HepG2 (cell line): ENCODE measurements around the gene SEC14L6. TPM values are rescaled to one million over a fixed set of nuclear protein-coding genes. Genes with fewer than 3 reads are reported as not detected.

ENCODE experiments used
- BRD4 ChIP-seq: sonication (generic); formaldehyde crosslinking; IDR thresholded peaks from 2 replicates; pipeline ENCODE4 v1.4.0; 2020; ENCODE audit warnings: missing genetic modification reagents
- HNF4A ChIP-seq: sonication (generic); formaldehyde crosslinking; IDR thresholded peaks from 2 replicates; pipeline ENCODE4 v1.4.0; 2020; ENCODE audit warnings: missing genetic modification reagents
- ISL2 ChIP-seq: sonication (generic); formaldehyde crosslinking; IDR thresholded peaks from 2 replicates; pipeline ENCODE4 v1.5.0; 2020; ENCODE audit warnings: missing genetic modification reagents
- KDM1A ChIP-seq: IDR thresholded peaks from 2 replicates; pipeline ENCODE4 v1.6.1; 2016; ENCODE audit warnings: missing compliant biosample characterization
- KLF12 ChIP-seq: sonication (generic); formaldehyde crosslinking; IDR thresholded peaks from 2 replicates; pipeline ENCODE4 v1.4.0; 2020; ENCODE audit warnings: missing genetic modification reagents, borderline replicate concordance
- LCORL ChIP-seq, 2 experiments: fragments of 450-650 bp in 1 of 2; sonication (generic) in 1 of 2; formaldehyde crosslinking in 1 of 2; IDR thresholded peaks; 2 replicates each; pipeline versions ENCODE4 v1.5.0 to v1.6.1; 2017 to 2020; ENCODE audit warnings: antibody characterized with exemption in 1 of 2, missing genetic modification reagents in 1 of 2
- MAFG ChIP-seq: sonication (generic); formaldehyde crosslinking; IDR thresholded peaks from 2 replicates; pipeline ENCODE4 v1.5.1; 2020; ENCODE audit warnings: mild to moderate bottlenecking, missing genetic modification reagents
- NR1H2 ChIP-seq: sonication (generic); formaldehyde crosslinking; IDR thresholded peaks from 2 replicates; pipeline ENCODE4 v1.8.1; 2022; ENCODE audit warnings: low read depth, missing genetic modification reagents, borderline replicate concordance
- NR2C2 ChIP-seq: sonication (generic); formaldehyde crosslinking; IDR thresholded peaks from 2 replicates; pipeline ENCODE4 v1.4.0; 2020; ENCODE audit warnings: missing genetic modification reagents, mild to moderate bottlenecking, moderate library complexity, borderline replicate concordance
- PAXIP1 ChIP-seq: sonication (generic); formaldehyde crosslinking; conservative IDR thresholded peaks from 2 replicates; pipeline ENCODE4 v1.4.0; 2020; ENCODE audit warnings: mild to moderate bottlenecking, missing genetic modification reagents, moderate library complexity
- PHF21A ChIP-seq: sonication (generic); formaldehyde crosslinking; IDR thresholded peaks from 2 replicates; pipeline ENCODE4 v1.5.0; 2020; ENCODE audit warnings: mild to moderate bottlenecking, missing genetic modification reagents
- PITX1 ChIP-seq: sonication (generic); formaldehyde crosslinking; IDR thresholded peaks from 2 replicates; pipeline ENCODE4 v1.5.1; 2020; ENCODE audit warnings: mild to moderate bottlenecking, missing genetic modification reagents
- SALL1 ChIP-seq: sonication (generic); formaldehyde crosslinking; IDR thresholded peaks from 2 replicates; pipeline ENCODE4 v1.8.0; 2022; ENCODE audit warnings: mild to moderate bottlenecking, missing genetic modification reagents
- SMYD3 ChIP-seq: sonication (generic); formaldehyde crosslinking; IDR thresholded peaks from 2 replicates; pipeline ENCODE4 v1.8.1; 2023; ENCODE audit warnings: mild to moderate bottlenecking, missing genetic modification reagents
- ZC3H13 ChIP-seq: sonication (generic); formaldehyde crosslinking; IDR thresholded peaks from 2 replicates; pipeline ENCODE4 v1.8.1; 2023; ENCODE audit warnings: mild to moderate bottlenecking, missing genetic modification reagents, moderate library complexity
- ZFX ChIP-seq: sonication (generic); formaldehyde crosslinking; IDR thresholded peaks from 2 replicates; pipeline ENCODE4 v1.4.0; 2020; ENCODE audit warnings: mild to moderate bottlenecking, low read depth, missing genetic modification reagents, moderate library complexity
- ZMYM4 ChIP-seq: sonication (generic); formaldehyde crosslinking; IDR thresholded peaks from 2 replicates; pipeline ENCODE4 v1.8.1; 2023; ENCODE audit warnings: mild to moderate bottlenecking, missing genetic modification reagents
- ZNF687 ChIP-seq: sonication (generic); formaldehyde crosslinking; IDR thresholded peaks from 2 replicates; pipeline ENCODE4 v1.5.1; 2020; ENCODE audit warnings: mild to moderate bottlenecking, missing genetic modification reagents, moderate library complexity
- ZNF772 ChIP-seq: sonication (generic); formaldehyde crosslinking; IDR thresholded peaks from 2 replicates; pipeline ENCODE4 v1.5.0; 2020; ENCODE audit warnings: mild to moderate bottlenecking, missing genetic modification reagents
- polyA plus RNA-seq, 8 experiments: library from polyadenylated mRNA; depleted of rRNA in 3 of 8; stranded (reverse) in 7 of 8; unstranded in 1 of 8; fragments of >200 nt; fragmentation: Illumina TruSeq in 4 of 8; extraction: Trizol in 4 of 8; gene quantifications; 2 replicates each; pipeline versions ENCODE4 v1.2.1 to v1.2.3, GENCODE V29; 2011 to 2016; ENCODE audit warnings: low read depth in 4 of 8, missing spikeins in 1 of 8, mixed read lengths in 1 of 8; ENCODE audit not compliant: insufficient read depth in 1 of 8
- total RNA-seq, 5 experiments: library from RNA; depleted of rRNA; stranded (reverse); fragments of >200 nt; fragmentation: Illumina TruSeq; extraction: Trizol; gene quantifications; 2 replicates each; pipeline ENCODE4 v1.2.3, GENCODE V29; 2016; ENCODE audit warnings: low read depth in 1 of 5
- TF ChIP-seq, protein P1 (sequence below): sonication (generic); formaldehyde crosslinking; IDR thresholded peaks from 2 replicates; pipeline ENCODE4 v1.8.1; 2022; ENCODE audit warnings: low read depth, mild to moderate bottlenecking, missing genetic modification reagents

SEC14L6 gene
- total and polyA plus RNA-seq, 2 of the 13 experiments (the other 11 are each of a cell fraction or from before 2014, with no cell fraction given), result 0.09 to 9.3 TPM

GRCh38 chr22:30559889-30560288, 13.3 kb upstream of the SEC14L6 start (continued):
- TF ChIP-seq NR1H2 (0 out of 2 replicates have a peak, but pooled peaks have one; percentile 42), MAFG (no peak), HNF4A (CRISPR knock-in tag) (peak; percentile 62), ISL2 (no peak), ZFX (CRISPR knock-in tag) (peak; percentile 21; the same call in 1 of the 2 replicates), SMYD3 (no peak), KDM1A (no peak), NR2C2 (CRISPR knock-in tag) (0 out of 2 replicates have a peak, but pooled peaks have one; percentile 36), ZMYM4 (CRISPR knock-in tag) (0 out of 2 replicates have a peak, but pooled peaks have one; percentile 37), SALL1 (CRISPR knock-in tag) (peak; percentile 87), ZC3H13 (no peak), PHF21A (CRISPR knock-in tag) (peak; percentile 47; the same call in 1 of the 2 replicates), BRD4 (CRISPR knock-in tag) (peak; percentile 20; the same call in 1 of the 2 replicates), ZNF687 (CRISPR knock-in tag) (peak; percentile 54), KLF12 (no peak), LCORL (IDR thresholded peaks at IDR 0.05) (no peak), LCORL (CRISPR knock-in tag; IDR thresholded peaks at IDR 0.05) (peak; percentile 83), PITX1 (CRISPR knock-in tag) (0 out of 2 replicates have a peak, but pooled peaks have one; percentile 28), PAXIP1 (CRISPR knock-in tag) (peak; percentile 77), ZNF772 (CRISPR knock-in tag) (no peak)
- TF ChIP-seq, protein P1, sequence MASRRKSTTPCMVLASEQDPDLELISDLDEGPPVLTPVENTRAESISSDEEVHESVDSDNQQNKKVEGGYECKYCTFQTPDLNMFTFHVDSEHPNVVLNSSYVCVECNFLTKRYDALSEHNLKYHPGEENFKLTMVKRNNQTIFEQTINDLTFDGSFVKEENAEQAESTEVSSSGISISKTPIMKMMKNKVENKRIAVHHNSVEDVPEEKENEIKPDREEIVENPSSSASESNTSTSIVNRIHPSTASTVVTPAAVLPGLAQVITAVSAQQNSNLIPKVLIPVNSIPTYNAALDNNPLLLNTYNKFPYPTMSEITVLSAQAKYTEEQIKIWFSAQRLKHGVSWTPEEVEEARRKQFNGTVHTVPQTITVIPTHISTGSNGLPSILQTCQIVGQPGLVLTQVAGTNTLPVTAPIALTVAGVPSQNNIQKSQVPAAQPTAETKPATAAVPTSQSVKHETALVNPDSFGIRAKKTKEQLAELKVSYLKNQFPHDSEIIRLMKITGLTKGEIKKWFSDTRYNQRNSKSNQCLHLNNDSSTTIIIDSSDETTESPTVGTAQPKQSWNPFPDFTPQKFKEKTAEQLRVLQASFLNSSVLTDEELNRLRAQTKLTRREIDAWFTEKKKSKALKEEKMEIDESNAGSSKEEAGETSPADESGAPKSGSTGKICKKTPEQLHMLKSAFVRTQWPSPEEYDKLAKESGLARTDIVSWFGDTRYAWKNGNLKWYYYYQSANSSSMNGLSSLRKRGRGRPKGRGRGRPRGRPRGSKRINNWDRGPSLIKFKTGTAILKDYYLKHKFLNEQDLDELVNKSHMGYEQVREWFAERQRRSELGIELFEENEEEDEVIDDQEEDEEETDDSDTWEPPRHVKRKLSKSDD (CRISPR knock-in tag), result no peak
